NCI-H2107 treated with DMSO at 0.1 percent for 48 hours (cell line): ENCODE results near the gene SLIT1.

ENCODE experiments used
- DNase-seq: peaks from one replicate; lab custom pipeline; 2025; ENCODE audit not compliant: unreplicated experiment; lab: John Stamatoyannopoulos, UW

SLIT1 gene

DNA sequence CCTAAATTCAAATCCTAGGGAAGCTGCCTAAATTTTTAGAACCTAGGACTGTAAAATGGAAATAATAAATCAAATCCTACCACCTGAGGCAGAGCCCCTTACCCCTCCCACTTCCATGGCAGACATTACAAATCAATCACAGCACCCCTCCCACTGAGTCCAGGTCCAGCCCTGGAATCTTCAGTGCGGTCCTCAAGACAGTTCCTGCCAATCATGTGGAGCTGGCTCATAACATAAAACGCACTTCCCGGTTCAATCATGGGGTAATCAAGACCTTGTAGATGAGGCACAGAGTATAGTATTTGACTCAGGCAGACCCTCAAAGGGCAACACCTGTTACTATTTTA, 157.0 kb downstream of the SLIT1 start:
- DNase-seq = no peak

DNA sequence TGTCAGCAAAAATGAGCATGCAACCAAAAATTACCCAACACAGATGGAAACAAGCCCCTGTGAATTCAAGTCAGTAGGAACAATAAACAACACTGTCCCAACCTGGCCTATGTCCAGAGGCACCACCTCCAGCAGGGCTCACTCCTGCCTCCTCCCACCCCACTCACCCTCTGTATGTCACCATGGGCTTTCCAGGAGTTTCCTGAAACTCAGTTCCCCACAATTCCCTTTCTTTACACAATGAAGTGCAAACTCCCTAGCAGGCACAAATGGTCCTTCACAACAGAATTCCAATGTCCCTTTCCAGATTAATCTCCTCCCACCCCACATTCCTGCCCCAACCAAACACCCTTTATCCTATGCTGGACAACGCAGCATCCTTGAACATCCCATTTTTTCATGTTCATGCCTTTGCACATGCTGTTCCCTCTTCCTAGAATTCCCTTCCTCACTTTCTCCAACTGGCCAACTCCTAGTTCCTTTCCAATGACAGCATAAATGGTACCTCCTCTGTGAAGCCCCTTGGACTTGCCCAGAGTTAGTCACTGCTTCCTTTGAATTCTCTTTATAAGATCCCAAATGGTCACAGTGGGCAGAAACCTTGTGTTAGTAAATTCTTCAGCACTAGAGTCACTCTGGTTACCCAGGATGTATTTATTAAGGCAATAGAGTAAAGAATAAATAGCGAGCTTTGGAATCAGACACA, 157.5 kb downstream of the SLIT1 start:
- no peak for DNase-seq

DNA sequence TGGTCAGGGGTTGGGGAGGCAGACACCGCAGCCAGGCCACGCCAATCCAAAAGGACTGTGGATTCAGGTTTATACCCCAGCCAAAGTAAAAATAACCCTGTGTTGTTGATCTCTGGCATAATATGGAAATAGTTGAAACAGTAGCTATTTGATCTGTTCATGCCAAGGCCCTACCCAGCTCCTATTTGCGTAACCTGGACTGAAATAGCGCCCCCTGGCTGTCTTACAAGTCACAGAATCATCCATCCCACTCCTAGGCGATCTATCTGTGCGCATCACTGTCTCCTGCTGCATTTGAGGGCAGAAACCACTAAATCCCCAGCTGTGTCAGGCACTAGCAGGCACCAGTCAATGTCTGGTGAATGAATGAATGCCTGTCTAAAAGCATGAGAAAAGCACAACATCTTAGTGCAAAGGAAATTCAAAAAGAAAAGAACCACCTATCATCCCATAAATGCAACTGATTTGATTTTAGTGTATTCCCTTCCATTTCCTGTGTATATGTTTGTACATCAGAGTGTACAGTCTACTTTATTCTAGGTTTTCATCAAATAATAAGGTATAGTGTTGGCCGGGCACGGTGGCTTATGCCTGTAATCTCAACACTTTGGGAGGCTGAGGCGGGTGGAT, 160.0 kb downstream of the SLIT1 start:
- peak; percentile 0 for DNase-seq

GRCh38 chr10:97024168-97025073, 161.3 kb downstream of the SLIT1 start:
- no peak for DNase-seq

- no peak for DNase-seq
Observed at GRCh38 chr10:97023401-97024167, 162.2 kb downstream of the SLIT1 start.

DNA sequence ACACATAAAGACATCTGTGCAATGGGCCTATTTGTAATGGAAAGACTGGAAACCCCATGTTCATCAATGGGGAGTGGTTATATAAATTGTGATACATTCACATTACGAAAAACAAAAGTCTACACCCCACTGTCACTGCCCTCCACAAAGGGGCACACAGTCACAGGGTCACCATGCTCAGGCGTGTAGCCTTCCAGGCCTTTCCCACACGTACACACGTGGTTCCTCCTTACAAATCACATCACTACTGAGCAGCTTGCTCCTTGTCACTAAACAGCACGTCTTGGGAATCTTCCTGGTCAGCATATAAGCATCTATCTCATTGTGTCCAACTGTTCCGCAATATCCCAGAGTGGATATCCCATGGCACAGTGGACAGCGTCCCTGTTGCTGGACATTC, 163.1 kb downstream of the SLIT1 start:
- DNase-seq = no peak

DNA sequence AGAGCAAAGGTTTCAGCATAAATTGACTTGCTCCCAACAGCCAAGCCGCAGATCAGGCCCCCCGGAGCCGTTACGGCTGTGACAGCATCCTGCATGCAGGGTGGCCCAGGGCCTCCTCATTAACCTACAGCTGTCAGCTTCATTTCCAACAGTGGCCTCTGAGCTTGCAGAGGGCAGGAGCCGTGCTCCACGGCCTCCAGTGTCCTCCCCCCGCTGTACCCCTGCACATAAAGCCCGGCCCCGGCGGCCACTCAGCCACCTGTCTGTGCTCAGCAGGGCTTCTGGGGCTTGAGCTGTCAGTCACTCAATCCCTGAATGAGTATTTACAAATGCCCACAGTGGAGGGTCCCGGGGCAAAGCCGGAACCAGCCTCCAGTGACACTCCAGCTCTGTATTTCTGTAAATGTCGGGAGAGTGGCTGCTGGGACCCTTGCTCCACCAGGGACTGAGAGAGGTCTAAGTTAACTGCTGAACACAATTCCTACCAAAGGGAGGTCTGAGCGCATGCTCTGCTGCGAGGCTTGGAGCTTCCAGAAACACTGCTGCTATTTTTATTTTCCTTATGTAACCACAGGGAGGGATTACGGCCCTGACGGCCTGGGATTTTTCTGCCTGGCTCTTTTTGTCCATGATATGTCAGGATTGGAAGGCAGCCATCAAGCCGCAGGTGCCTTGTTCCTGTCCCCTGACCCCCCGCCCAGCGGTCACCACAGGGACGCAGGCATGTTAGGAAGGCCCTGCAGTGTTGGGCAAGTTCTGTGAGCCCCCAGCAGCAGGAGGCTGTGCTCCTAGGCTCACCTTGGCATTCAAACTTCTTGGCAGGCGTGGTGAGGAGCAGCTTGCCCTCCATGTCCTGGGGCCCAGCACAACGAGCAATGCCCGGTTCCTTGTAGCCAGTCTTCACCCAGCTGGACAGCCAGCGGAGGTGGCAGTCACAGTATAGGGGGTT, 165.0 kb downstream of the SLIT1 start:
- DNase-seq = peak; percentile 16

- DNase-seq = no peak
Observed at GRCh38 chr10:97019213-97019844, 166.4 kb downstream of the SLIT1 start.

DNA sequence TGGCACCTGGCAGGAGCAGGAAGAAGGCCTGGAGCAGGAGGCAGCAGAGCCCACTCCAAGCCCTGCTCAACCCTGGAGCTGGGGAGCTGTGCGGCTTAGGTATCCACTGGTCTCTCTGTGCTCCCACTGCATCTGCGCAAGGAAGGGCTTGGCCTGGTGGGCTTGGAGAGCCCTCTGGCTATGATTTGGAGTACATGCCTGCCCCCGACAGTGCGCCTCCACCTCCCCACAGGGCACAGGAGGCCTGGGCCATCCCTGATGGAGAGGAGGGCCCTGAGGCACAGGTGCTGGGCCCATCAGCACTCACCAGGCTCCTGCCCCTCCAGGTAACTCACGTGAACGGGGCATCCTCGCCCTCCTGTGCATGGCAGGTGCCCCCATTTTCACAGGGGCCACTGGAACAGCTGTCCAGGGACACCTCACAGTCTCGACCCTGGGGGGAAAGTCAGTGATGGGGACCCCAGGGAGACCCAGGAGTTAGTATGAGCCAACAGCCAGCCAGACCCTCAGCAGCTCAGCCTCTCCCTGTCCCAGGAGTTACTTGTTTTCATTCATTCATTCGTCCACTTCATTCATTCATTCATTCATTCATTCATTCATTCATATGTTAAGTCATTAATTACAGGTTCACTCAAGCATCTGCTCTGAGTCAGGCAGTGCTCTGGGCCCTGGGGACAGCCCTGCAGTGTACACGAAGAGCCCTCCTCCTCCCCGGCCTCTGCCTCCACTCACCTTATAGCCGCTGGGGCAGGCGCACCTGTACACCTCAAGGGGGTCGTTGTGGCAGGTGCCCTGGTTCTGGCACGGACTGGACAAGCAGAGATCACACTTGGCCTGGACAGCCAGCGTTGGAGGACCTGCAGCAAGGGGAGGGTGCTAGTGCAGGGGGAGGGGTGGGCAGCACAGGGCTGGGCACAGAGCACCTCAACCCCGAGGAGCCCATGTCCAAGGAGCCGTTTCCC, 167.2 kb downstream of the SLIT1 start:
- no peak for DNase-seq

GRCh38 chr10:97017474-97017903, 168.3 kb downstream of the SLIT1 start:
- DNase-seq = no peak

DNA sequence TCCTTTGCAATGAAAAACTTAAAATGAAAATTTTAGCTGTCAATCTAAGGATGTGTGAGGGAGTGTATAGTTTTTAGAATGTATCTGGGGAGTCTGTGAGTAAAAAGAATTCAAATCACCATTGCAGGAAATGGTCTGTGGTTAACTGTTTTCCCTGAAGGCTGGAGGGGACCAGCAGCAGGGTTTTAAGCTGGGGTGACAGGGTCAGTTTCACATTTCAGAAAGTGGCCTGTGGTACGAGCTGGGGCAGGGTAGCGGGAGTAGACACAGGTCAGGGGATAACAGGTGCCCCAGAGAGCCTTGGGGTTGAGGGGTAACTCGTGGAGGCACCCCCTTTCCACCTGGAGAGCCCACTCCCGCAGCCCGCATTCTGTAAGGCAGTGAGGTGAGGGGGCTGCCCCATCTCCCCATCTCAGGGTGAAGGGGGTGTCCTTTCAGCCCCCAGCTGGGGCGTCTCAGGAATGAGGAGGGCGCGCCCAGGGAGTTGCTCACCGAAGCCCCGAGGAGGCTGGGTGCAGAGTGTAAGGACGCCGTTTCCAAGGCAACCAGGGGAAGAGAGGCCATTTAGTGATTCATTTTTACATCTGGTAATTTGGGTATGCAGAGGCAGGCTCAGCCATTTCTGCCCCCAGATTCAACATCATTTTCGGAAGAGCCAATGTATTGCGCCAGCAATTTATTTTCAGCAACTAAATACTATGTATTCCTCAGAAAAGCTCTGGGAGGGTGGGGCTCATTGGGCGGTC, 168.9 kb downstream of the SLIT1 start:
- DNase-seq = no peak

GRCh38 chr10:97015240-97015639, 170.5 kb downstream of the SLIT1 start:
- DNase-seq = no peak

GRCh38 chr10:97013983-97014382, 171.8 kb downstream of the SLIT1 start:
- no peak for DNase-seq

DNA sequence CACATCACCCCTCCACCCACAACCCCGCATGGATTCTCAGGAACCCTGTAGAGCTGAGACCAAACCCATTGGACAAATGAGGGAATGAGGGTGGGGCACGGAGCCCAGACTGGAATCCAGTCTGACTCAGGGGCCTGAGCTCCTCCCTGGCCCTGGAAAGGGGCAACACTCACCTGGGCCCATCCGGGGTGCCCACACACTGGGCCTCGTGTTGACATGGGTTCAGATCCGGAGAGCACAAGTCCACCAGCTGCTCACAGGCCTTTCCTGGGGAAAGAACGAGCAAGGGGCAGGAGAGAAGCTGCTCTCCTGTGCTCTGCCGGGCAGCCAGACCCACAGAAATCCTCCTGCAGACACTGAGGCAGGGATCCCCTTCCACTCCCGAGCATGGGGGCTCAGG, 172.2 kb downstream of the SLIT1 start:
- DNase-seq = no peak

DNA sequence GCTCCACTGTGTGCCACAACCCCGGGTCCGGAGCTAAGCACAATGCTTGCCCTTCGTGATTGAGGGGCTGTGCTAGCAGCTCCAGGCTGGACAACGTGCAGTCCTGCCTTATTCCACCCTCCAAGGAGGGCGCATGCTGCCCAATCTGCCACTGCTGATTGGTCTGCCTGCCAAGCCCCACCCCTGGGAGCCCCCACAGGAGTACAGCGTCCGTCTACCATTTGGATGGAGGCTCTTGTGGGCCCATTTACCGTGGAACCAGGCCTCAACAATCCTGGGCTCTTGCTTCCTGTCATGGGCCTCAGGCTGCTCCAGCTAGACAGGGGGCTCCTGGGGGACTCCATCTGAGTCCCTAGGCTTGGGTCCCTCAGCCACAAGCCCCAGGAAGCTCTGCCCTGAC, 173.3 kb downstream of the SLIT1 start:
- no peak for DNase-seq

- DNase-seq = no peak
Observed at GRCh38 chr10:97011397-97011796, 174.4 kb downstream of the SLIT1 start.

- DNase-seq = no peak
Observed at GRCh38 chr10:97010695-97011206, 175.0 kb downstream of the SLIT1 start.

DNA sequence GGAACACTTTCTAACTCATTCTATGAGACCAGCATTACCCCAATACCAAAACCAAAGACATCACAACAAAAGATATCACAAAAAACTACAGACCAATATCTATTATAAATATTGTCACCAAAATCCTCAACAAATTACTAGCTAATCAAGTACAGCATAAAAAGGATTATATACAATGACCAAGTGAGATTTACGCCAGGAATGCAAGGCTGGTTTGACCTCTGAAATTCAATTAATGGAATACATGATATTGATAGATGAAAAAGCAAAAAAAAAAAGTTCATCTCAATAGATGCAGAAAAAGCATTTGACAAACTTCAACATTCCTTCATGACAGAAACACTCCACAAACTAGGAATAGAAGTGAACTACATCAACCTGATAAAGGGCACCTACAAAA, 178.3 kb downstream of the SLIT1 start:
- DNase-seq = no peak
